ENCODE data around the gene MB.

DNA sequence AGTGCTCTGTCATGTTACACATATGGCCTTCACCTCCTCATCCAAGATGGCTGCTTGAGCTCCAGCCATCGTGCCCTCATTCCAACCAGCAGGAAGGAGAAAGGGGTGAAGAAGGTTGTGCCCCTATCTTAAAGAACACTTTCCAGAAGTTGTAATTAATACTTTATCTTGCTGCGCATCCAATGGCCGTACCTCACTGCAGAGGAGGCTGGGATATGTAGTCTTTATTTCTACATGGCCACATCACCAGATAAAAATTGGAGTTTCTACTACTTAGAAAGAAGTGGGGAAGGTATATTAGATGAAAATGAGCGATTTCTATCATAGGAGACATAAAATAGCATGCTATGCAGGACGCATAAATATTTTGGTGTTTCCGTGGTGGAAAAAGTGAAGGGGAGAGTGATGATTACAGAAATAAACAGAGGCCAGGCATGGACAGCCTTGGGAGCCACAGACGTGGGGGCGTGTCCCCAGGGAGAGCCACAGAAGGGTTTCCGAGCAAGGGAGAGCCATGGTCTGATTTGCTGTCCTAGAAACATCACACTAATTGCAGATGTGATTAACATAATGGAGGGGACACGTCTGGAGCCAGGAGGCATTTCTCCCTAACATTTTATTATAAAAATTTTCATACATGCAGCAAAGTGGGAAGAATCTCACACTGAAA is 8.8 kb upstream of the MB start:
- TF ChIP-seq CTCF (IDR thresholded peaks at IDR 0.05) (no peak), POLR2A (IDR thresholded peaks at IDR 0.05) (no peak), POLR2AphosphoS5 (IDR thresholded peaks at IDR 0.05) (no peak)

All from prostate gland (tissue), 2 donors.